GM18873 (cell line): Measurements from ENCODE around the gene FIBP.

Experiments
- ATAC-seq: cut with Tn5 transposase; IDR thresholded peaks from one replicate; pipeline ENCODE4 v1.9.1; 2021; ENCODE audit warnings: mild to moderate bottlenecking, moderate library complexity, moderate number of reproducible peaks; ENCODE audit not compliant: unreplicated experiment, low FRiP score

The FIBP gene

DNA sequence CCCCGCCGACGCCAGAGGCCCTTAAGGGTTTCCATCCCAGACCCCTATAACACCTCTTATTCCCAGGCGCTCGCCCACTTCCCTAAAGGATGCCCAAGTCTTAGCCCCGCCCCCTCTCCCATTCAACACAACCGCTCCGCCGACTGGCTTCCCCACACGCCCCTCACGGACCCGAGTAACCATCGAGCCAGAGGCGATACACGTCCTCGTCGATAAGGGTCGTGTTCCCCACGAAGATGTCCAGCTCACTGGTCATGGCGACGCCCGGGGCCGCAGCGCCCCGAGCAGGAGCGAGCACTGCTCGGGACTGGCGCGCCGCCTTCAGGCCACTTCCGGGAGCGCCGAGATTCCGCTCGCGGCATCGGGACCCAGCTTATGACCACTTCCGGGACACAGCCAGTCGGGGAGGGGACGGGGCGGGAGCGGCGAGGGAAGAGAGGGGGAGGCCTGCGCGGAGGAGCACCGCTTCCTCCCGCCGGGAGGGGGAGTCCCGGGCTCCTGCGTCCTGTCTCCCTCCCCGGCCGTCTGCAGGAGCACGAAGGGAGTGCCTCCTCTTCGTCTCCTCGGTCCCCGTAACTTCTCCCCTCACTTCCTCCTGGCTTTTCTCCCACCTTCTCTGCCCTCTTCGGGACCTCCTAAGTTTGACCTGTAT lies at the start of gene FIBP:
FIBP (minus strand) TSS at position 309 of the 652 bp plus-strand sequence; CDS start at position 256, 53 bp downstream.
- ATAC-seq, result peak; percentile 29

DNA sequence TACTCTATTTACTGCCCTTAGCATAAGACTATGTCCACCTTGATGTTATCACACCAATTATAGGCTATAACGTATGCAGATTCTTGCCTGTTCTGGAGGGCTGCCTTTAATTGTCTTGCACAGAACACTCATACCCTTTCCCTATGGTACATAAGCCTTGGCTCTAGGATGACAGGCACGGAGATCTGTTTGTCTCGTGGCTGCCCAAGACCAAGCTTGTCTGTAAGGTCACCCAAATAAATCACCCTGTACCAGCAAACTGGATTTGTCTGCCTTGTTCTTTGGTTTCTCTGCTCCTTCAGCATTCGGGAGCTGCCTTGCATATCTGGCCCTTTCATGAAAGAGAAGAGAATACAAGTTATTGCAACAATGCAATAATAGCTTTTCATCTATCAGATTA lies 49.5 kb upstream of the FIBP start:
- no peak for ATAC-seq

DNA sequence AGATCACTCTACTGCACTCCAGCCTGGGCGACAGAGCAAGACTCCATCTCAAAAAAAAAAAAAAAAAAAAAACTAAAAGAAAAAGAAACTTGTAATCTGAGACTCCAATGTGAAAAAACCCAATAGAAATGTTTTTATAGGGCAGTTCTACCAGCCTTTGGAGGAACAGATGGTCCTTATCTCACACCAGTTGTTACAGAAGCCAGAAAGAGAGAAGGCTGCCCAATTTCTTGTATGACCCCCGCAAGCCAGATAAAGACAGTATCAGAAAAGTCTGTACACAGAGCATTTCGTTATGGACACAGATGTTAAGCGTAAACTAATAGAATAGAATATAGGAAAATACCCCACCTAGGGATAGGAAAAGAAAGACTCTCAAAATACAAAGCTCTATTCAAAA lies 45.7 kb upstream of the FIBP start:
- ATAC-seq, result no peak

DNA sequence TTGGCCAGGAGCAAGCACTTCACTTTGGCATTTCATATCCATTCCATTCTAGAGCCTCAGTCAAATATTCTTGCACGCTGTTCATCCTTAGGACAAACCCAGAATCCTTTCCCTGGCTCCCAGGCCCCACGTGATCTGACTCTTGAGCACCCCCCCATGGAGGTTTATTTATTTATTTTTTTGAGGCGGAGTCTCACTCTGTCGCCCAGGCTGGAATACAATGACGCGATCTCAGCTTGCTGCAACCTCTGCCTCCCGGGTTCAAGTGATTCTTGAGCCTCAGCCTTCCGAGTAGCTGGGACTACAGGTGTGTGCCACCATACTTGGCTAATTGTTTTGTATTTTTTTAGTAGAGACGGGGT lies 44.3 kb upstream of the FIBP start:
- ATAC-seq, result no peak

DNA sequence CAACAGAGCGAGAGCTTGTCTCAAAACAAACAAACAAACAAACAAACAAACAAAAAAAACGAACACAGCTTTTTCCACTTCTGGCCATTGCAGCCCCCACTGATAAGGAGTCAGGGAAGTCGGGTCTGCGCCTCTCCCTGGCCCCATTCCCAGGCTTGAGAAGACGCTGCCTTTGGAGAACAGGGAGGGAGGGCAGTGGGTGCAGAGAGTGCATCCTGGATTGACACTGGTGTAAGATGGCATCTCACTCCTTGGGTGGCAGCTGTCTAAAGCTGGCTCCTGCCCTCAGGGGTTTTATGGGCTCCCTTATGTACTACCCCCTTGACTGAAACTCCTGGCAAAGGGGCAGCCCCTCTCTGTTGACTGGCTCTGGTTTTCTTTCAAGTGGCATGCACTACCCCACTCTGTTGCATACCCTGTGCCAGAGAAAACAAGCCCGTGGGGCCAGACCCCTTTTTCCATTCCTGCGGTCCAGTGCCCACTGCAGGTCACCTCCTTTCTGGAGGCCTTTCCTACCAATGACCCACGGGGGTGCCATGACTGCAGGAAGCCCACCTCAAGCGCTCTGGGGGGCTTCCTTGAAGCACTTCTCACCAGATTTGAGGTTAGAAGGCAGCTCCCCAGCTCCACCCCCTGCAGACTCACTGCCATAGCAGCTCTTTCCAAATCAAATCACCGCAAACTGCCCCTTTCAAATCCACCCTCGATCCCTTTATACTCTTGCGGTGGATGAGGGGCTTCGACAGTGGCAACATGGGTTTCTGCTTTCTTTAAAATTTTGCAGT lies 43.7 kb upstream of the FIBP start:
- no peak for ATAC-seq

DNA sequence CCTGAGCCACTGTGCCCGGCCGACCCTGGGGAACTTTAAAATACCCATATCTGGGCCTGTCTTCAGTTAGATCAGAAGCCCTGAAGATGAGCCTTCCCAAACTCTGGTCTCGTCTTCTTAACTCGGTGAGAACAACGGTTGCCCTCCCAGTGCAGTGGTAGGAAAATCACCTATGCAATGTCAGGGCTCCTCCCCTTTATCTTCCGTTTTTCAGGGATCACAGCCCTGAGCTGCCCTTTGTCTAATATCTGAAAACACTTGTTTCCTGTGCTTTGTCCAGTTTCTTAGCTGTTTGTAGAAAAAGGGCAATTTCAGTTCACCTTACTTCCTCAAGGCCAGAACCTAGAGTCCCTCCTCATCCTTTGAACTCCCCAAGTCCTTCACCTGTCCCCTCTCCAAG lies 40.4 kb upstream of the FIBP start:
- no peak for ATAC-seq

DNA sequence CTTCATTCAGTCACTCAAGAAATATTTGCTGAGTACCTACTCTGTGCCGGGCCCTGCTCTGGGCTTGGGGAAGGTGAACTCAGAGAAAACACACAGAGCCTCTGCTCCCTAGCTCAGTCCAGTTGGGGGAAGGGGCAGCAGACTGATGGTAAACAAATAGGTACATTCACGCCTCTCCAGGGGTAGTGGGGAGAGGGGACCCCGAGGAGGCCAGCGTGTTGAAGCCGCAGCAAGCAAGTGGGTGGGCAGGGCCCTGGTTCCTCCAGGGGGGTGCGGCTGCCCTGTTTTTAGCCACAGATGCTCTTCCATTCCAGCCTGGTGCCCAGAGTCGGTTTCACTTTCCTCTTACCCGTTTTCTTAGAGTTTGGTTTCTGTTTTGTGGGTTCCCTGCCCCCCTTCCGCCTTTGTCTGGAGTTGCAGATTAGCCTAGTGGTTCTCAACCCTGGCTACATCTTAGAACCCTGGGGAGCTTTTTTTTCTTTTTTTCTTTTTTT lies 39.7 kb upstream of the FIBP start:
- ATAC-seq, result no peak

DNA sequence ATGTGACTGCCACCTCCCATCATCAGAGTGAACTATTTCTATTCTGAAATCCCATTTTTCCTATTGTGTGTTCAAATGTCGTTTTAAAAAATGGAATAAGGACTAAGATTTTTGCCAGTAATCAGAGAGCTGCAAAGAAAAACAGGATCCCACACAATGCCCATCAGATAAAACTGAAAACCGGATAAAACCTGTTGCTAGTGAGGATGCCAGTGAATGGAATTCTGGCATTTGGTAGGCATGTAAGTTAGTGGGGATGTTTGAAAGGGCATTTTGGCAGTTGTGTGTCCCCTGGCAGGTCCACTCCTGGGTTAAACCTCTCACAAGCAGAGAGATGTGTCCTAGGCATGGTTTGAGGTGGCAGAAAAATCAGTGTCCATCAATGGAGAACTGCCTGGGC lies 37.1 kb upstream of the FIBP start:
- no peak for ATAC-seq

DNA sequence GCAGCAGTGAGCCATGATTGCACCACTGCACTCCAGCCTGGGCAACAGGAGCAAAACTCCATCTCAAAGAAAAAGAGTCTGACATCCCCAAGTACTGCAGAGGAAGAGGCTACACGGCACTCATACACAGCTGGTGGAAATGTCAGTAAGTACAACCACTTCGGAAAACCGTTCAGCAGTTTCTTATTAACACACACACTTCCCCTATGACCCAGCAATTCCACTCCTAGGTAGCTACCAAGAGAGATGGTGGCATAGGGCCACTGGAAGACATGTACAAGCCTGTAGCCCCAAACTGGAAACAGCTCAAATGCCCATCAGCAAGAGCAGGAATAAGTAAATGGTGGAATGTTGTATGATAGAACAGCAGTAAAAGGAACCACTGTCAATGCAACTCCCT lies 34.3 kb upstream of the FIBP start:
- ATAC-seq, result no peak

DNA sequence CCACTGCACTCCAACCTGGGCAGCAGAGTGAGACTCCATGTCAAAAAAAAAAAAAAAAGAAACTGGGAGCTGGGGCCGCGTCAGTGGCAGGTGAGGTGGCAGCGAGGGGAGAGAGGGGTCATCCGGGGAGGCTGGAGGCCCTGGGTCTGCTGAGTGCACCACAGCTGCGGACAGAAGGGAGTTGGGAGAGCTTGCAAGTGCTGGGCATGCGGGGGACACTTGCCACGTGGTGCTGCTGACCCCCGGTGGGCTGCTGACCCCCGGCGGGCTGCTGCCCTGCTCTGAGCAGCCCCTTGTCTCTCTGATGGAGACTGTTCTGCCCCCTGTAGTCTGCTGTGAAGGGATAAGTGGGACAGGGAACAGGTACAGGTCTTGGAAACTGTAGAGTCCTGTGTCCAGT lies 33.6 kb upstream of the FIBP start:
- no peak for ATAC-seq

DNA sequence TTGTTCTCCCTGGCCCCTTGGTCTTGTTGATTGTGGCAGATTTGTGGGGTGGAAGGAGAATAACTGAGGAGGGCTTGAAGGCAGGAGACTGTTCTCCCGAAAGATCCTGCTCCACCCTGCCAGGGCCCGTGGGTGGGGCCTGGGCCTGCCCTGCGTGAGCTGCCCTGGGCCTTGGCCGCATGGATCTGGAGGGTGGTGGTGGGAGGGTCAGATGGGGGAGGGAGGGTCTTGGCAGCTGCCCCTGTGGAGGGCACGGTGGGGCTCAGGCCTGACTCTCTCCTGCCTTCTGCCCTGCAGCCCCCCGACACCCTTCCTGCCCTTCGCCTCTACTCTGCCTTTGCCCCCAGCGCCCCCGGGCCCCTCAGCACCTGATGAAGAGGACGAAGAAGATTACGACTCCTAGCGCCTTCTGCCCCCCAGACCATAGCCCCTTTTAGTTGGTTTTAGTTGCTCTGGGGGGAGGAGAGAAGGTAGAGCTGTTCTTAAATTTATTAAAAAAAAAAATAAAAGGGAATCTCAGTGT lies 32.8 kb upstream of the FIBP start:
- ATAC-seq, result no peak

DNA sequence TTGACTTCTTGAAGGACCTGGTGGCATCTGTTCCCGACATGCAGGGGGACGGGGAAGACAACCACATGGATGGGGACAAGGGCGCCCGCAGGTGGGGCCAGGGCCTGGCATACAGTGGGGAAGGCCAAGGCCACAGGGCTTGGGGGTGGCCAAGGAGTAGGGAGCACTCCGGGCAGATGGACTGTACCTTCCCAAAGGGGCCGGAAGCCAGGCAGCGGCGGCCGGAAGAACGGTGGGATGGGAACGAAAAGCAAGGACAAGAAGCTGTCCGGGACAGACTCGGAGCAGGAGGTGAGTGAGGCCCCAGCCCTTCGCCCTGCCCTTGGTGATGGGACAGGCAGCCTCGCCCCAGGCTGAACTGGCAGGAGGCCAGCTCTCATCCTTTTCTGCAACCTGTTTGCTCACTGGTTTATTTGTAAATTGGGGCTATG lies 32.1 kb upstream of the FIBP start:
- ATAC-seq, result no peak

DNA sequence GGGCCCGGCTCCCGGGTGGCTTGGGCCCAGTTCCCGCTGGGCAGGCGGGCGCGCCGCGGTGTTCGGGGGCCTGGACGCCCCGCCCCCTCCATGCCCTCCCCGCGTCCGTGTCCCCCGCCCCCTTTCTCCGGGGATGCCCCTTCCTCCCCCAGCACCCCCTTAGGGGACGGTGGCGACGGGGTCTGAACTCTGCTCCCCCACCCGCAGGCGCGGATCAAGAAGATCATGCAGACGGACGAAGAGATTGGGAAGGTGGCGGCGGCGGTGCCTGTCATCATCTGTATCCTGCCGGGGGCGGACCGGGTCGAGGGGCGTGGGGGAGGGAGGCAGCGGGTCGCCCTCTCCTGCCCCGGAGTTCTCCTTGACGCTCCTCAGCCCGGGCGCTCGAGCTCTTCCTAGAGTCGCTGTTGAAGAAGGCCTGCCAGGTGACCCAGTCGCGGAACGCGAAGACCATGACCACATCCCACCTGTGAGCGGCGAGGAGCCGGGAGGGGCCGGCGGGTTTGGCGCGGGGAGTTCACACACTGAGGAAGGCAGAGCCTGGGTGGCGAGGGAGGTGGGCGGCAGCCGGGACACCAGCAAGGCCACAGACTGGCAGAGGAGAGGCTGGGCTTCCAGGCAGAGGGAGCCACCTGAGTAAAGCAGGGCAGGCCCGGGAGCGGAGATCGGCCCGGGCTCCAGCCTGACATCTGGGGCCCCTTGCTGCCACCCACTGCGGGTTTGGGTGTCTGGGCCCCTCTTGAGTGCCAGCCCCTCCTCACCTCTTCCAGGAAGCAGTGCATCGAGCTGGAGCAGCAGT lies 31.5 kb upstream of the FIBP start:
- peak; percentile 38 for ATAC-seq

DNA sequence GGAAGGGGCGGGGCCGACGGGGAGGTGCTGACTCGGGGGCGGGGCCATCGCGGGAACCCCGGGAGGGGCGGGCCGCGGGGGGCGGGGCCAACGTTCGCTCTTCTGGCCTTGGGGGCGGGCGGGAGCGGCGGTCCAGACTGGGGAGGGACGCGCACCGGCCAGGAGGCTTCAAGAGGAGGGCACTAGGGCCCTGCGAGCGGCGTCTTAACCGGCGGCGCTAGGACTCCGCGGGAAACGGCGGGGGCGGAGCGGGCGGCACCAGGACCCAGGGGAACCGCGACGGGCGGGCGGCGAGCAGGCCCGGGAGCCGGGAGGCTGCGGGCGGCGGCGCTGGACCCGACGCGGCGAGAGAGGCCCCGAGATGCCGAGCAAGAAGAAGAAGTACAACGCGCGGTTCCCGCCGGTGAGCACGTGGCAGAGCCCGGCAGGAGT lies 30.9 kb upstream of the FIBP start, which contains the start of gene DRAP1:
DRAP1 (plus strand) TSS at position 286 of the 432 bp plus-strand sequence; CDS start at position 362, 76 bp downstream.
- ATAC-seq, result peak; percentile 73

DNA sequence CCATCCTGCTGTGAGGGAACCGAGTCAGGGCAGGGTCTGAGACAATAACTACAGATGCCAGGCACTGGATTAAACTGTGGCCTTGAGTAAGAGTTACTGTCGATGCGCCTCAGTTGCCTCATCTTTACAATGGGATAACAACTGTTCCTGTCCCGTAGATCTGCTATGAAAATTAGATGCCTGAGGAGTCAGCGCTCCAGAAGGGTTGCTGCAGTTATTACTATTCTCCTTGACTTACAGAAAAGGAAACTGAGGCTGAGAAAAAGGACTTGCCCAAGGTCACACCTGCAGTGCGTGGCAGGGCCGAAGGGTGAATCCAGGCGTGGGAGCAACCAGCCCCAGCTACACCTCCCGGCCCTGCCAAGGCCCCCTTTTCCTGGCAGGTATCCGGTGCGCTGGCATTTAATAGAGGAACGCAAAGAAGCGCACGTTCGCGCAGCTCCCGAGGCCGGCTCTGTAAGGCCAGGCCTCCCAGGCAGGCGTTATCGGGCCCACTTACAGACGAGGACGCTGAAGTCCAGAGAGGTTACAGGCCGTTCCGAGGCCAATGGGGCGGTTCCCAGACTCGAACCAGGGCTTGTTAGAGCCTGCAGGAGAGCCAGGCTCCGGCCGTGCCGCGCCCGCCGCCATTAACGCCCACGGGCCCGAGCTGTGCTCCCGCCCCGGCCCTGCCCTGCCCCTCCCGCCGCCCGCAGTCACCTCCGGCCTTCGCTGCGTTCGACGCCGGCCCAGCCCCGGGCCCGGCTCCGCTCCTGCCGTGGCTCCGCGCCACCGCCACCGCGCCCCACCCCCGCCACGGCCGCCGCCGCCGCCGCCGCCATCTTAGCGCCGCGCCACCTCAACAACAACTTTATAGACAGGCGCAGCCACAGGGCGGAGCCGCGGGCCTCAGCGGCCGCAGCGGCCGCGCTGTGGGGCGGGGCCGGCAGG lies 30.2 kb upstream of the FIBP start, which contains the start of gene C11orf68:
C11orf68 (minus strand) TSS at position 852 of the 930 bp plus-strand sequence; CDS start at position 821, 31 bp downstream.
- ATAC-seq, result peak; percentile 29

DNA sequence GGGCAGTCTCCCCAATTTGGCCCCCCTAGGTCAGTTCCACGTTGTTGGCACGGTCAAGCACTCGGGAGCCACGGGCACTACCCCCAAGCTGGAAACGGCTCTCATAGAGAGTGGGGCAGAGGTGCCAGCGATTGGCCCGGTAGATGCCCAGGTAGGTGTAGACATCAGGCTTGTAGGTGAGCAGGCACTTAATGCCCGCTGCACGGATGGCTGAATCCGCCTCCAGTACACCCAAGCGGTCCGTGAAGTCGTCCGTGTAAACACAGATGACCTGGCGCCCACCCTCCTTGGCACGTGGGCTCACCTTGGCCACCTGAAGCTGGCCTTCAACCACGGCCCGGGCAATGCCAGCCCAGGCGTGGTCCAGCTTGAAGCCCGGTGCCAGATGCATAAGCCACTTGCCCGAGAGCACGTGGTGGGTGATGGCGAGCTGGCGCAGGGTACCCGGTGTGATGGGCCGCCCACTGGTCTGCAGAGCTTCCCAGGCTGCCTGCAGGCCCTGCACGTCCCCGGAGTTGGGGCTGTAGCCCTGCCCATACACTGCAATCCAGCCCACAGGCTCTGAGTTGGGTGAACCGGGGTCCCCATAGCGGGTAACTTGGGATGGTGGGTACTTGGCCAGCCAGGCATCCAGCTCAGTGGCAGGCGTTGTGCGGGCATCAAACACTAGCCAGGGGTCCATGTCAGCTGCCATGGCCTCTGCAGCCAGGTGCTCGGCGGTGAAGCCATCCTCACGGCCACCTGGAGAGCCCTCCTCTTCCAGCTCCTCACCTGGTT lies 29.4 kb upstream of the FIBP start:
- no peak for ATAC-seq

DNA sequence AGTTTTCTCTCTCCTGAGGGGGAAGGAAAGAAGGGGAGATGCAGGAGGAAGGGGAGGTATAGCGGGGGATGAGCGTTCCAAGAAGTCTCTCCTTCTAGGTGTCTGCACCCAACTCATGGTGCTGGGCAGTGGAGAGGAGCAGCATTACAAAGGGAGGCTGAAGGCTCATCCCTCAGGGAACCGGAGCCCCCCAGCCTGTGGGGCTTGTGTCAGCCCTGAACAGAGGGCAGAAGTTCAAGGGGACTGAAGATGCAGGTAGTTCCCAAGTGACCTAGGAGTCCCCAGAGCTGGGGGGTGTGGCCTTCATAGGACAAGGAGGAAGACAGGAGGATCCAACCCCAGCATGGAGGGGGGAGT lies 28.8 kb upstream of the FIBP start:
- no peak for ATAC-seq

DNA sequence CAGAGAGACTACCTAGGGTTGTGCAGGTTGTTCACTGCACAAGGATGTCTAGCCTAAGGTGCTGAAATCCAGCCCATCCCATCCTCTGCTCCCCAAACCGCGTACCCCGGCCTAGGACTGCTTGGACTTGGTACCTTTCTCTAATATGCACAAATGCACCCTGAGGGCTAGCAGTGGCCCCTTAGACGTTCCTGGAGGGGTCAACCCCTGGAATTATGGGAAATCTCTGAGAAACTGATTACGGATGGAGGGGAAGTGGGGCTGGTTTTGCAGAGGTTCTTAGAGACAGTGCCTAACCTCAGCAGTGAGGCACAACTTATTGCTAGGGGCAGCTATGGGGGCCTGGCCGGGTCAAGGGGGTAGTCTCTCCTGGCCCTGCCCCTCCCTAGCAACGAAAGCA lies 28.1 kb upstream of the FIBP start:
- ATAC-seq, result no peak

DNA sequence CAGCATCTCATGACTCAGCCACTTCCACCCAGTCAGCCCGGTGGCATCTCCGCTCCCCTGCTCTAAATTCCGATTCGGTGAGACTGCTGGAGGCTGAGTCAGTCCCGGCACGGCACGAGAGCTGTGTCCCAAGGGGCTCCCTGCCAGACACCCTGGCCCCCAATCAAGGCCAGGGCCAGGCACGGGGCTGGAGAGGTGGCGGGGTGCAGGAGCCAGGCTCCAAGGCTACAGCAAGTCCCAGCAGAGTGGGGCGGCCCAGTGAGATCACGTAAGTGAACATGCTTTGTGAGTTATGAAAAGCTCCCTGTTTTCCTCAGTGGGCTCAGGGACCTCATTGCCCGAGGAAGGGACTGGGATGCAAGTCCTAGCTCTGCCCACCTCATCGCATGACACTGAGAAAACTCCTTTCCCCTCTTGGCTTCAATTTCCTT lies 27.6 kb upstream of the FIBP start:
- no peak for ATAC-seq
